ENCODE data around the gene OR13G1.
"Not testable (repeated sequence)": the region's sequence is repeated elsewhere in the genome, so short reads cannot be mapped to it uniquely, and the experiment has no call there.

OR13G1 gene

DNA sequence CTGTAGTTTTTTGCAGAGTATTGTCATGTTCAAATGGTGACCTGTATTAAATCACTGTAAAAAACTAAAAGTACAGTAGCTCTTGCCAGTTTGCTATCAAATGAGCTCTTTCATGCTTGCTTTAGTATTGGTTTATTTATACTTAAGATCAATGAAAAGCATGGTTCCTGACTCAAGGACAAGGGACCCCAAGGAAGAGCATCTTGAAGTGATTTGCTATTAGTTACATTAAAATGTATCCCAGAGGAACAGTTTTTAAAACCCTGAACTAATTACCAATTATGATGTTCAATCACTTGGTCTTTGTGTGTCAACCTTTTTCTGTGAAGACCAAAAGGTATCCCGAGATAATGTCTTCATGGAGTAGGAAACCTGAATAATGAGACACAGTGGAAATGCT lies at the start of gene OR13G1:
TSS of gene OR13G1 (minus strand) at position 101 of the 400 bp plus-strand sequence. CDS start 6,698 bp downstream, outside the sequence.
- DNase-seq, result no peak

DNA sequence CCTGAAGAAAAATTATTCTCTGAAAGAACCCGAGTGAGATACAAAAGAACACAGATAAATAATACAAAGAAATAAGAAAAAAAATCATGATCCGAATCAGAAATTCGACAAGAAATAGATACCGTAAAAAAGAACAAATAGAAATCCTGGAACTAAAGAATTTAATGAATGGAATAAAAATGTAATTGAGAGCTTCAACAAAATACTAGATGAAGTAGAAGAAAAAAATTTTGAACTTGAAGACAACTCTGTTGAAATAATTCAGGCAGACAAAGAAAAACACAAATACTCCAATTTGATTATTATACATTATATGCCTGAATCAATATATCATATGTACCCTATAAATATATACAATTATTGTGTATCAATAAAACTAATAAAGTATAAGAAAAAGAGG lies 41.7 kb upstream of the OR13G1 start:
- DNase-seq, result no peak

GRCh38 chr1:247716546-247716945 lies 37.0 kb upstream of the OR13G1 start, which contains the start of gene OR6F1:
Gene OR6F1, minus strand, starts transcription at chr1:247716646. Its CDS starts 3,891 bp downstream, at chr1:247712755.
- no peak for DNase-seq

GRCh38 chr1:247713753-247714152 lies 34.2 kb upstream of the OR13G1 start:
- no peak for DNase-seq

- not testable (repeated sequence) for DNase-seq
Measured at GRCh38 chr1:247710681-247711080, 31.1 kb upstream of the OR13G1 start.

DNA sequence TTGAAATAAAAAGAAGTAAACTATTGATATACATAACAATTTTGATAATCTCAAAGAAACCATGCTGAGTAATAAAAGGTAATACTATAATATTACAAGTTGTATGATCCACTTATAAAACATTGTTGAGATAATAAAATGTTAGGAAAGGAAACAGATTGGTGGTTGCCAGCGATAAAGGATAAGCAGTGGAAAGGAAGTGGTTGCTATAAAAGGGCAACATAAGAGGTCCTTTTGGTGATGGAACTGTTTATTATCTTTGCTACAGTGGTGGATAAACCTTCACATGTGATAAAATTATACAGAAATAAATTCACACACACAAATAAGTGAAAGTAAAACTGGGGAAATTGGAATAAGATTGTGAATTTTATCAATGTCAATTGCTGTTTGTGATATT lies 21.8 kb upstream of the OR13G1 start:
- no peak for DNase-seq

DNA sequence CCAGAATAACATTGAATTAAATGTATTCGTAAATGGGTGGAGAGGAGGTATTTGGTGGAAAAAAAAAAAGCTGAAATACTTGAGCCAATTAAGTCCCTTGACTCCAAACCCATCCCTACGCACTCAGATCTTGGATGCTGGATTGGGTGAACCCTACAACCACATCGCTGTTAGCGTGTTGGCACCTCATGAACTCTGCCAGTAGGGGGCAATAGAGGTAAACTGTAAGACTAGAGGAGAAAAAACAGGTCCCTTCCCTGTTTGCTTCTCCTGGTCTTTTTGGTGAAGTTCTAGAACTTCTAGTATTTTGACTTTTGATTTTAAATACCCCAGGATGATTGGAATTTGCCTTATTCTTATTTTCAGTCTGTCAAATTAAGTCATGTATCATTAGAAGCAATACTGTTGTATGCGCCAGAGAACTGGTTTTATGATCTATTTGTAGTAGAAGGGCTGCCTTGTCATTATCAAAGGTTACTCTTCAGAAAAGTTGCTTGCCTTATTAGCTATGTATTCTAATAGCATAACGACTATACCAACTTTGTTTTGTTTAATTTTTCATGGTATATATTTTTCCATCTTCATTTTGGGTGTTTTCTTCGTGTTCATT lies 1.9 kb upstream of the OR13G1 start:
- DNase-seq, result peak; percentile 46

GRCh38 chr1:247680171-247680570 lies 632 bp upstream of the OR13G1 start:
- no peak for DNase-seq

- DNase-seq, result no peak
Measured at GRCh38 chr1:247669225-247669624, 10.3 kb downstream of the OR13G1 start.

GRCh38 chr1:247656221-247656875 lies 23.2 kb downstream of the OR13G1 start:
- DNase-seq, result no peak

DNA sequence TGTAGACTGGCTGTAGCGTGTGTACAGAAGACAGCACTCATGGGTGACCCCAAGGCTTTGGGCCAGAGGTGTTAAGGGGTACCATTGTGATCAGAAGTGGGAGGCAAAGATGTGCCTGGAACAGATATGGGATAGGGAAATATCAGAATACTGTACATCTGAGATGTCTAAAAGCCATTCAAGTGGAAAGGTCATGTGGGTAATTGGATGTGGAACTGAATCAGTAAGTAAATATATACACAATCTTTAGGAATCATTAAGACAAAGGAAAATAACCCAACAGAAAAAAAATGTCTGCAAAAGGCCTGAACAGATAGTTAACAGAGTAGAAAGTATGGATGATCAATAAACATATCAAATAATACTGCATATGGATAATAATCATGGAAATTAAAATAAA lies 26.5 kb downstream of the OR13G1 start:
- no peak for DNase-seq

DNA sequence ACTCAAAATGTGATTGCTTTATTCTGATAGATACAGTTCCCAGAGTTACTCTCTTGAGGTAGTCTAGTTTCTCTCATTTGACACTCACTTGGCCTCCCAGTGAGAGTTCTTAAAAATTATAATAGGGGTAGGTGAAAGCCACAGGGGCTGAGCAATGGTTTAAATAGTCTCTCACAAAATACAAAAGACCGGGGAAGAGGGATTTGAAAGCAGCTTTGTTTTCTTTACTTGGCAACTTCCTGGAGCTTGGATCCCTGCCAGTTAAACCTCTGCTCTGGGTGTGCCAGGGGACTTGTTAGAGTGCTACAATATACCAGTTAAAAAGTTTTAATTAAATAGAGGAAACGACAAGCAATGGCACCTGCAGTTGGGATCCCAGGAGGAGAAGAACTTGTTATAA lies 31.7 kb downstream of the OR13G1 start:
- no peak for DNase-seq

GRCh38 chr1:247646867-247647266 lies 32.7 kb downstream of the OR13G1 start:
- DNase-seq, result no peak

GRCh38 chr1:247642742-247643141 lies 36.8 kb downstream of the OR13G1 start:
- DNase-seq, result no peak

GRCh38 chr1:247639381-247639981 lies 40.1 kb downstream of the OR13G1 start:
- no peak for DNase-seq

GRCh38 chr1:247638781-247639180 lies 40.8 kb downstream of the OR13G1 start:
- DNase-seq, result no peak

DNA sequence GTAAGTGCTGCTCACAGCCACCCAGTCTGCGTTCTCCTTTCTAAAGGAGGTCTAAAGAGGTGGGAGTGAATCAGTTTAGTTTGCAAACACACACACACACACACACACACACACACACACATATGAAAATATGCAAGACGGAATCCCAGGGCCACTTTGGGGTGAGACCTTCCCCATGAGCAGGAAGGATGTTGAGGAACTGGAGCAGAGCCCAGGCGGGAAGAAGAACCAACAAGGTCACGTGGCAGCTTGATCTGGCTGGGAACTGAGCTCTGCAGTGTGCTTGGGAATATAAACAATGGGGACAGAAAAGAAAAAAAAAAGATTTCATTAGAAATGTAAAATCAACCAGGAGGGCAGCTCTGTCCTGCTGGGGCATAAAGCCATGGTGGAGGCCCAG lies 41.5 kb downstream of the OR13G1 start:
- DNase-seq, result no peak

- no peak for DNase-seq
Measured at GRCh38 chr1:247627951-247628350, 51.6 kb downstream of the OR13G1 start.

Data from NCI-H146 (cell line).